ES-I3 (cell line): ENCODE results near the gene PLA2G2F.

Source experiments
- H3K36me3 ChIP-seq: 2 replicates; pipeline ENCODE4 v1.6.1; 2013; ENCODE audit warnings: mild to moderate bottlenecking, low read length, control low read depth, moderate library complexity; ENCODE audit not compliant: insufficient read depth
- H3K4me1 ChIP-seq: 2 replicates; pipeline ENCODE4 v1.6.1; 2013; ENCODE audit warnings: mild to moderate bottlenecking, control low read depth, low read length; ENCODE audit not compliant: insufficient read depth
- H3K9ac ChIP-seq: 2 replicates; pipeline ENCODE4 v1.6.1; 2013; ENCODE audit warnings: low read depth, mild to moderate bottlenecking, low read length, moderate library complexity
- H3K9me3 ChIP-seq: 2 replicates; pipeline ENCODE4 v1.6.1; 2013; ENCODE audit warnings: mild to moderate bottlenecking, low read length, moderate library complexity; ENCODE audit not compliant: control insufficient read depth, insufficient read depth

The PLA2G2F gene, protein sequence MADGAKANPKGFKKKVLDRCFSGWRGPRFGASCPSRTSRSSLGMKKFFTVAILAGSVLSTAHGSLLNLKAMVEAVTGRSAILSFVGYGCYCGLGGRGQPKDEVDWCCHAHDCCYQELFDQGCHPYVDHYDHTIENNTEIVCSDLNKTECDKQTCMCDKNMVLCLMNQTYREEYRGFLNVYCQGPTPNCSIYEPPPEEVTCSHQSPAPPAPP

DNA sequence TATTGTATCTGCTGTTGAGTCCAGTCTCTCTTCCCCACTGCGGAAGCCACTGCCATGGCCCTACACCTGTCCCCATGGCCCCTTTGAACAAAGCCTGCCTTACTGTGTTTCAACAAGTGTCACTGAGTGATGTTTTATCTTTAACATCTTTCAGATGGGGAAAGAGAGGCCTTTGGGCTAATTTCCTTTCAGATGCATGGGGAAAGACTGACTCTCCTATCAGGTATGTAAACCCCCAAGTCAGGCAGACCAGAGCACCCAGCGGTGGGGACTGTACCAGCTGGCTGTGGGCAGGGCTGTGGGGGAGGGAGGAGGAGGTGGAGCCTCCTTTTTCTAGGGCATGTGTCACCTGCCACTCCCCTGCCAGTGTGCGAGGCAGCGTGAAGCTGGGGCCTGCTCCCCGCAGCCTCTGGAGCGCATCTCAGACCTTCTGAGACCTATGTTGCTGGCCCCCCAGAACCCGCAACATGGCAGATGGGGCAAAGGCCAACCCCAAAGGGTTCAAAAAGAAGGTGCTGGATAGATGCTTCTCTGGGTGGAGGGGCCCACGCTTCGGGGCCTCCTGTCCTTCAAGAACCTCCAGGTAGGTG lies at the start of gene PLA2G2F:
Gene PLA2G2F, plus strand, starts transcription at position 363 of the 590 bp plus-strand sequence. Its CDS starts 105 bp downstream, at position 468.
- H3K9me3 ChIP-seq = no peaks in the 10 kb centered on the region
- no peaks in the 10 kb centered on the region for H3K4me1 ChIP-seq
- no peak within 1 kb of the TSS for H3K9ac ChIP-seq
- no peaks in the 10 kb centered on the region for H3K36me3 ChIP-seq

DNA sequence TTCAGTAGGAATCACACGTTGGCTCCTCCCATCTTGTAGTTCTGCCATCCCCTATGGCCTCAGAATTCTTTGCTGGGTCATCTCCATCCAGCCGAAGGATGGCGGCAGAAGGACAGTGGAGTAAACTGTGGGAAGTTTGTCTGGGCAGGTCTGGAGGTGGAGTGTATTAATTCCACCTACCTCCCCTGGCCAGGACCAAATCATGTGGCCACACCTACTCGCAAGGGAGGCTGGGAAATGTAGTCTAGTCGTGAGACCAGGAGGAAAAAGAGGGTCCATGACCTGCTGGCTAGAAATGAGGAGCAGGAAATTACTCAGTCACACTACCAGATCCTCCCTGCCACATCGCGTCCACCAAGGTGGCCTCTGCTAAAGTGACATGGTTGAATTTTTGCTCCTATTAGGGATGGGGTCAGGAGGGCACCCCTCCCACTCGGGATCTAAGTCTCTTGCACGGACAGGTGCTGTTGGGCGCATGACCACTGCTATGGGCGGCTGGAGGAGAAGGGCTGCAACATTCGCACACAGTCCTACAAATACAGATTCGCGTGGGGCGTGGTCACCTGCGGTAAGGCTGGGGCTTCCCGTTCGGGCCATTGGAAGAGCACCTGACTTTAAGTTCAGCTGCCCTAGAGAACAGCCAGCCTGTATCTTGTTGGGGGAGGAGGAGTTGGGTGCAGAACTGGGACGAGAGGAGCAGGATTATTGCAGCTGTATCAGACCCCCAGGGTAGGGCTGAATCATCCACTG lies 49.6 kb upstream of the PLA2G2F start:
- no peak overlapping the region for H3K9ac ChIP-seq
- H3K4me1 ChIP-seq = no peaks in the 10 kb centered on the region
- no peaks in the 10 kb centered on the region for H3K36me3 ChIP-seq

DNA sequence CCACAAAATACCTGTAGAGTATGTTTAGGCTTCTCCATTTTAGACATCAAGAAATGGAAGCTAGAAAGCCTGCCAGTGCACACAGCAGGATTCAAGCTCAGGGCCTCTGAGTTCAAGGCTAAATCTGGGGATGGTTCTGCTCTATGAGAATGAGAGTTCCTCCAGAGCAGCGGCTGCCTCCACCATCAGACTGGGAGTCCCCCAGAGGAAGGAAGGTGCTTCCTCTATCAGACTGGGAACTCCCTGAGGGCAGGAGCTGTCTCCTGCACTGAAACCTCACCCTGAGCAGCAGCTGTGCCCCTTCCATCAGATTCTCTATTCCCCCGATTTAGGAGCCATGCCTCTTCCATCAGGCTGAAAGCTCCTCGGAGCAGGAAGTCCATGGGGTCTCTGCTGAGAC lies 49.0 kb upstream of the PLA2G2F start:
- peaks cover 2% of the 10 kb centered on the region for H3K9me3 ChIP-seq
- no peaks in the 10 kb centered on the region for H3K36me3 ChIP-seq
- no peak overlapping the region for H3K9ac ChIP-seq
- no peaks in the 10 kb centered on the region for H3K4me1 ChIP-seq

More for the DNA sequence above, 49.6 kb upstream of the PLA2G2F start:
- H3K9me3 ChIP-seq = no peaks in the 10 kb centered on the region; the same call in 1 of the 2 replicates

DNA sequence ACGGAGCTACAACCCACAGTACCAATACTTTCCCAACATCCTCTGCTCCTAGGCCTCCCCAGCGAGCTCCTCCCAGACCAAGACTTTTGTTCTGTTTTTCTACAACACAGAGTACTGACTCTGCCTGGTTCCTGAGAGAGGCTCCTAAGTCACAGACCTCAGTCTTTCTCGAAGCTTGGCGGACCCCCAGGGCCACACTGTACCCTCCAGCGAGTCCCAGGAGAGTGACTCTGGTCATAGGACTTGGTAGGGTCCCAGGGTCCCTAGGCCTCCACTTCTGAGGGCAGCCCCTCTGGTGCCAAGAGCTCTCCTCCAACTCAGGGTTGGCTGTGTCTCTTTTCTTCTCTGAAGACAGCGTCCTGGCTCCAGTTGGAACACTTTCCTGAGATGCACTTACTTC lies 48.5 kb upstream of the PLA2G2F start:
- H3K4me1 ChIP-seq = no peaks in the 10 kb centered on the region
- peaks cover 7% of the 10 kb centered on the region for H3K9me3 ChIP-seq
- no peaks in the 10 kb centered on the region for H3K36me3 ChIP-seq
- H3K9ac ChIP-seq = no peak overlapping the region

DNA sequence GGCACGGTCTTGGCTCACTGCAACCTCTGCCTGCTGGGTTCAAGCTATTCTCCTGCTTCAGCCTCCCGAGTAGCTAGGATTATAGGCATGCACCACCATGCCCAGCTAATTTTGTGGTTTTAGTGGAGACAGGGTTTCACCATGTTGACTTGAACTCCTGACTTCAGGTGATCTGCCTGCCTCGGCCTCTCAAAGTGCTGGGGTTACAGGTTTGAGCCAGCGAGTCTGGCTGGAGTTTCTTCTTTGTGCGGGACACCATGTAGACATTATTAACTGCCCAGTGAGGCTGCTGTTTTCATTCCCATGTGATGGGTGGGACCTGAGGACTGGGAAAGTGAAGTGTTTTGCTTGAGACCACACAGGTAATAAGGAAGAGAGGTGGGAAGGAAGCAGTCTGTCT lies 45.8 kb upstream of the PLA2G2F start:
- peaks cover 18% of the 10 kb centered on the region for H3K9me3 ChIP-seq
- H3K9ac ChIP-seq = no peak overlapping the region
- no peaks in the 10 kb centered on the region for H3K36me3 ChIP-seq
- no peaks in the 10 kb centered on the region for H3K4me1 ChIP-seq

DNA sequence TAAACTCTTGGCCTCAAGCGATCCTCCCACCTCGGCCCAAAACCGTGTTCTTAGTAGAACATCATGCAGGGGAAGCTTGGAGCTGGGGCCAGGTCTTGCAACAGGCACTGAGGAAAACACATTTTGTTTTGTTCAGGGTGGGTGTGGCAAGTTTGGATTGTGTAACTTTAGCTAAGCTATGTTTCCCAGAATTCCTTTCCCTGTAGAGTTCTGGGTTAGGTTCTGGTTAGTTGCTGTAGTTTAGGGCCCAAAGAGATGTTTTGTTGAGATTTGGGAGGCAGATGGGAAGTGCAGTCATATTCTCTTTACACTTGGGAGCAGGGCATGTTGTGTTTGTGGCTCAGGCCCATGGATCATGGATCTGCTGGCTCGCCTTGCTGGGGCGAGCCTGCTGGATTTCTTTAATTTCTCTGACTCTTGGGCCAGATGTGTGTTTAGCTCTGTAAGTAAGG lies 45.2 kb upstream of the PLA2G2F start:
- H3K4me1 ChIP-seq = no peaks in the 10 kb centered on the region
- no peak overlapping the region for H3K9ac ChIP-seq
- H3K9me3 ChIP-seq = peaks cover 18% of the 10 kb centered on the region
- no peaks in the 10 kb centered on the region for H3K36me3 ChIP-seq

DNA sequence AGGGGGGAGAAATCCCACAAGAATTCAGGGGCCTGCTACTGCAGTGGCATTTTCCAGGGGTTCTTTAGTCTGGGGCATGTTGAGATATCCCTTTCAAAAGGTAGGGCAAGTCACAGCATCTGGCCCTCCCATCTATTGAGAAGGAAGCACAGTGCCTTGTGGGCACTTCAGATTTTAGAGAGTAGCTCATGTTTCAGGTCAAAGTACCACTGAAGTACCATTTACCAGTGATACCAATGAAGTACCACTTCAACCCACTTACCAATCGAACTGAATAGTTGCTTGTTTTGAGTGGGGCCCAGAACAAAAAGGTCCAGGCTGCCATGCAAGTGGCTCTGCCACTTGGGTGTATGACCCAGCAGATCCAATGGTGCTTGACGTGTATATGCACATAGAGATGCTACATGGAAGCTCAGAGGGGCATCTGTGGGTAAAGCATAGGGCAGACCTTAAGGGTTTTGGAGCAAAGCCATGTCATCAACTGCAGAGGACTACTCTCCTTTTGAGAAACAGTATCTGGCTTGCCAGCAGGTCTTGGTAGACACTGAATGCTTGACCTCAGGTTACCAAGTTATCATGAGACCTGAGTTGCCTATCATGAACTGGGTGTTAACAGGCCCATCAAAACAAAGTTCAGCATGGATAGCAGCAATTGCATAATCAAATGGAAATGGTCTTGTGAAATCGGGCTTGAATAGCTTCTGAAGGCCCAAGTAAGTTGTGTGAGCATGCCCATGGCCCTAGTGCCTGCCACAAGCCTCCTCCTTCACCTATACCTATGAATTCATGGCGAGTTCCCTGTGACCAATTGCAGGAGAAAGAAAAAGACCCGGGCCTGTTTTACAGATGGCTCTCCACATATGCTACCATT lies 43.3 kb upstream of the PLA2G2F start:
- H3K36me3 ChIP-seq = no peaks in the 10 kb centered on the region
- H3K4me1 ChIP-seq = no peaks in the 10 kb centered on the region
- no peak overlapping the region for H3K9ac ChIP-seq
- H3K9me3 ChIP-seq = peaks cover 18% of the 10 kb centered on the region

DNA sequence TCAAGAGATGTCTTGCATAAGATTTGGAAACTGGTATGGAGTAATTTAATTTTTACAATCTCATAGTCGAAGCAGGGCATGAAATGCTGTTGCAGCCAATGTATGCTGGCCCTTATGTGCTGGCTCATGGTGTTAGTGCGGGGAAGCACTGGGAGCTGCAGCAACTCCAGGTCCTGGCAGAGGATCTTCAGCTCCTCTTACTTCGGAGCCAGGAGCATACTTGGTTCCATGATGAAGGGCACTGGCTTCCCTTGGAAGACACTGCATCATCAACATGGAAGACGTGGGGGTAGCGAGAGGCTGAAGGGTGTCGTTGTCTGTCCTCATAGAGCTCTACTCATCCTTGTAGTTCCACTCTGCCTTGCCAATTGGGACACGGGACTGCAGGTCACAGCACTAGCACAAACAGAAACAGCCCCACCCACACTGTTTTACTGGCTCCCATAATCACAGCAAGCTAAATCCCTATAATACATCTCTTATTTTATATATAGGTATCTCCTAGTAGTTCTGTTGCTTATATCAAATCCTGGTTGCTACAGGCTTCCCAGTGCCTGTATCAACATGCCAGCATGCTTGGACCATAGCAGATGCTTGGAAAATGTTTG lies 42.2 kb upstream of the PLA2G2F start:
- Histone ChIP-seq H3K9ac (no peak overlapping the region), H3K9me3 (peaks cover 18% of the 10 kb centered on the region), H3K36me3 (no peaks in the 10 kb centered on the region), H3K4me1 (no peaks in the 10 kb centered on the region)

DNA sequence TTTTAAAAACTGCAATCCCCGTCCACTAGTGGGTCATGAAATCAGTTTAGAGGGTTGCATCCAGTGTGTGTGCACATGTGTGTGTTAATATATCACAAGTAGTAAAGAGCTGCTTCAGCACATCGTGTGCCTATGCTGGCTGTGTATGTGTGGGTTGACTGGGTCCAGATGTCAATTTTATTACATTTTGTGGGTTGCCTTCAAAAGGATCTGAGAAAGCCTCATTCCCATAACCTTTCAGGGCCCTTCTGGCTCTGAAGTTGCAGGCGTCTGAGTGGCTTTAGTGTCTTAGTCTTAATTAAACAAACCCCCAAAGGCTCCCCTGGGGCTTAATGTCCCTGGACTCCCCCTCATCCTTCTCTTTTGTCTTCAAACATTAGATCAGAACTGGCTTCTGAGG lies 39.6 kb upstream of the PLA2G2F start:
- peaks cover 18% of the 10 kb centered on the region for H3K9me3 ChIP-seq
- H3K9ac ChIP-seq = no peak overlapping the region
- H3K4me1 ChIP-seq = no peaks in the 10 kb centered on the region
- no peaks in the 10 kb centered on the region for H3K36me3 ChIP-seq

DNA sequence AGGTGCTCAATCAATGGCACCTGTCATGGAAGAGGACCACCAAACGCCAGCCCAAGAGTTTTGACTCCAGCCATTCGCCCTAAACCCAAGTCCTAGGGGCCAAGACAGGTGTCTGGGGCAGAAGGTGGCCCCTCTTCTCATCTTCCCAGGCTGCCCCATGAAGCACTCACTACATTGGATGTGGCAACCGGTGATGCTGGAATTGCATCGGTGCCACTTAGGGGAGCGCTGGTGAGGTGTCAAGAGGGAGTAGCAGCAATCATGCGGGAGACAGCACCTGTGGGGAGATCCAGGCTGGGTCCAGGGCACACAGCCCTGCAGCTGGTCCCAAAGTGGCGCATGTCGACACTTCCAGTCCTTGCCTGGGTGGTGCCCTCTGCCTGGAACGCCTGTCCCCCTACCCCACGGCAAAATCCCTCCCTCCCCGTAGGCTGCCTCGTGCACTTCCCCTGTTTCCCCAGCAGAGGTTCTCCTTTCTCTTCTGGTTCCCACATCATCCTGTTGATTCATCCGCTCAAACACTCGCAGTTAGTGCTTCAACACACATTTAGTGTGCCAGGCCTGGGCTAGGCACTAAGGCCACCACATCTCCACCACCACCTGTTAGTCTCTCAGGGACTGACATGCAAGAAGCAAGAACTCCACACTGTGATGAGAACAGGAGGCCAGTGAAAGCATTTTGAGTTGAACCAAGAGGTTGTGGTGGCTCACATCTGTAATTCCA lies 38.3 kb upstream of the PLA2G2F start:
- Histone ChIP-seq H3K9ac (no peak overlapping the region), H3K4me1 (no peaks in the 10 kb centered on the region), H3K9me3 (peaks cover 10% of the 10 kb centered on the region), H3K36me3 (no peaks in the 10 kb centered on the region)

DNA sequence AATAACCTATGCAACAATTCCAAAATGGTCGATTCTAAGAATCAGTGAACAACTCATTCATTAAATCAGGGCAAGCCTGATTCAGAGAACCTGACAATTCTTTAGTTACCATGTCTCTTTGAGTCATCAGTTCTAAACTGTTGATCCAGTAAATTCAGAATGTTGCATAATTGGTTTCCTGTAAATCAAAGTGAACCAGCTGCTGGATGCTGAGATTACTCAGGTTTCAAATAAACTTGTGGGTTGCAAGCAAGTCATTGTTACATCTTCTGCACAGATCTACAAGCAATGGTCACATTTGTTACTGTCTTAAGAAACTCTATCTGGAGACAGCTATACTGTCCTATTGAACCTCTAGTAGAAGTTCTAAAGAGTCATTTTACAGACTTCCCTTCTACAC lies 36.2 kb upstream of the PLA2G2F start:
- Histone ChIP-seq H3K9me3 (no peaks in the 10 kb centered on the region; the same call in none of the 2 replicates), H3K9ac (no peak overlapping the region), H3K4me1 (no peaks in the 10 kb centered on the region), H3K36me3 (no peaks in the 10 kb centered on the region)

DNA sequence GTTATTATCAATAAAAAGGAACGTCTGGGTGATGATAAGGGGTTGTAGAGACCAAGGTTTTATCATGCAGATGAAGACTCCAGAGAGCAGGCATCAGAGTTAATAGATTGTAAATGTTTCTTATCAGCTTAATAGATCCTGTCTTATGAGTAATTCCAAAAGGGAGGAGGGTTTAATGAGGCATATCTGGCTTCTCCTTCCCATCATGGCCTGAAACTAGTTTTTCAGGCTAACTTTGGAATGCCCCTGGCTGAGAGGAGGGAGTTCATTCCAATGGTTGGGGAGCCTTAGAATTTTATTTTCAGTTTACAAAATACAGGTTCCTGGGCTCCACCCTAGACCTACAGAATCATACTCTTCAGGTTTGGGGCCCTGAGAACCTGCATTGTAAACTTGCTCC lies 33.3 kb upstream of the PLA2G2F start:
- H3K9ac ChIP-seq = no peak overlapping the region
- H3K36me3 ChIP-seq = no peaks in the 10 kb centered on the region
- no peaks in the 10 kb centered on the region; the same call in 1 of the 2 replicates for H3K9me3 ChIP-seq
- H3K4me1 ChIP-seq = no peaks in the 10 kb centered on the region

DNA sequence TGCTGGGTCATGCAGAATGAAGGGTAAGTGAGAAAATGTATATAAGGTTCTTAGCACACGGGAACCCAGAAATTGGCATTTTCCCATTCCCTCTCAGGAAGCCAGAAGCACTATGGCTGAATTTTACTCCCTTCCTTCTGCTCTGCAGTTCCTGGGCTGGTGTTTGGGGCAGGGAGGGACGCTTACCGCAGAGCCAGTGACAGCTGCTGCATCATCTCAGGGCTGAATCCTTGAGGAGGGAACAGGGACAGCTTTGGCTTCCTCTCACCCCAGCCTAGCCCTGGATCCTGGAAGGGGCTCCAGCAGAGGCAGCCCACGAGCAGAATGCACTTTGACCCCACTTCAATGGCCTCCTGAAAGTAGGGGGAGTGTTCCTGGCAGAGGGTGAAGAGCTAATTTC lies 31.8 kb upstream of the PLA2G2F start:
- H3K4me1 ChIP-seq = no peaks in the 10 kb centered on the region
- H3K9me3 ChIP-seq = no peaks in the 10 kb centered on the region; the same call in 1 of the 2 replicates
- H3K9ac ChIP-seq = no peak overlapping the region
- no peaks in the 10 kb centered on the region for H3K36me3 ChIP-seq
